Stimulated activated CD4-positive, alpha-beta T cell treated with anti-CD3 and anti-CD28 coated beads, Interleukin-1b, Interleukin-23, amount 100 ng/mL, for 48 hours (primary cell): ENCODE data around the gene SFXN3.
A peak's percentile ranks its signal among the peaks of the same experiment; 100 is the strongest.
"Not testable (repeated sequence)": the region's sequence is repeated elsewhere in the genome, so short reads cannot be mapped to it uniquely, and the experiment has no call there.

Experiments used
- DNase-seq: peaks from one replicate; pipeline ENCODE4 v3.0.0-alpha.2; 2020

Gene SFXN3

DNA sequence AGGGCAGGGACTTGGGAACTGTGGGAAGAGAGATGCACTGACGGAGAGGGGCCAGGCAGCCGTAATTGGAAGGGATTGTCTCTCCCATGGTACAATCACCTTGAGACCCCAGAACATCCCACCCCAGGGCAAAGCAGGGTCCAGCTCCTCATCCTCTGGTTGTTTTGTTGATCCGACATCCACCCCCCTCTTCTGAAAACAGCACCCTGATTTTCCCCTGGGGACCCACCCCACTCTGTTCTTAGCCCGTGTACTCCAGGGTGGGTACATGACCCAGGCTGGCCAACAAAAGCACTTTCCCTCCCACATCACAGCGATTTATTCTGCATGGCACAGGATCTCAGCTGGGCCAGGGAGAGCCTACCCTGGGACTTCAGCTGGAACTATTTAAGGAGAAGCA lies 14.2 kb upstream of the SFXN3 start:
- DNase-seq, result no peak

DNA sequence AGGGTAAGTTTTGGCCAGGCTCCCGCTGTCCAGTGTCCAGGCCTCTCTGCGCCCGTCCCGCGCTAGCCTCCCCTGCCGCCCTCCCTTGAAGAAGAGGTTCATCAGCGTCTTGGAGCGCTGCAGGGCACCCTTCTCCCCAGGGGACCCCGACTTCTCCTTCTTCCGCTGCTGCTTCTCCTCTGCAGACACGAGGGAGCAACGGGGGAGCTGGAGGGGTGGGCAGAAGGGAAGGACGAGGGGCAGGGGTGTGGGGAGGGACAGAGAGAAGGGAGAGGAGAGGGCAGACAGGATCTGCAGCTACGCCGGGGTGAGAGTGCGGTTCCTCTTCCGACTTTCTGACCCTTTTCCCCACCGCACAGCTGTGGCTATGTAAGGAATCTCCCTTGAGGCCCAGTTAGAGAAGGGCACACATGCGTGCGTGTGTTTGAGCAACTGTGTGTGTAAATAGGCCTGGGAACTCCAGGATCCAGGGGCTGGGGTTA lies 12.9 kb upstream of the SFXN3 start:
- DNase-seq, result no peak

DNA sequence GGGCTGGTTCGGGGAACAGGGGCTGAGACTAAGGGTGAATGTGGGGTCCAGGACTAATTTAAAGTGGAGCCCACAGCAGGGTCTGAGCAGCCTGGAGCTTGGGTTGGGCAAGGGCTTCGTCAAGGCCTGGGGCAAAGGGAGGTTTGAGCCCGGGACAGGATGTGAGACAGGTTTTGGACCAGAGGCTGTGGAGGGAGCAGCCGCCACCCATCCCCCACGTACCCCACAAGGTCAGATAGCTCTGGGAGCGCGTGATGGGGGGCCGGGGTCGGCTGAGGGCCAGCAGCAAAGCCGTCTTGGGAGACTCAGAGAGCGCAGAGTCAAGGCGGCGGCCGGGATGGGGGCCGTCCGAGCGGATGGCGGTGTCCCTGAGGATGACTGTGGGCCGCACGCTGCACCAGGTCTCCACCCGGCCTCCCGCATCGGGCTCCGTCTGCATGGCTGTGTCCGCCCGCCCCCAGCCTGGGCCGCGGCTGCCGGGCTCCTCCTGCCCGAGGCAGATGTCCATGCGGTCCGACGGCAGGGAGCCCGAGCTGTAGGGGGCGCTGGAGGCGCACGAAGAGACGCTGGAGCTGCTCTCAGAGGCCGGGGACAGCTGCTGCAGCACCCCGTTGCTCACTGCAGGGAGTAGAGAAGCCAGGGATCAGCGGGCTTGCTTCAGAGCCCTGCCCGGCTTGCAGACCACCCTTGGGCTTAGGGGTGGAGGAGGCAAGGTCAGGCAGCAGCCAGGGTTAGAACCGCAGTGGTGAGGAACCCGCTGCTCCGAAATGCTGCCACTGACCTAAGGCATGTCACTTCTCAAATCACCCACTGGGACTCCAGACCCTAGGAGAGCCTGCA lies 12.2 kb upstream of the SFXN3 start:
- peak; percentile 82 for DNase-seq

DNA sequence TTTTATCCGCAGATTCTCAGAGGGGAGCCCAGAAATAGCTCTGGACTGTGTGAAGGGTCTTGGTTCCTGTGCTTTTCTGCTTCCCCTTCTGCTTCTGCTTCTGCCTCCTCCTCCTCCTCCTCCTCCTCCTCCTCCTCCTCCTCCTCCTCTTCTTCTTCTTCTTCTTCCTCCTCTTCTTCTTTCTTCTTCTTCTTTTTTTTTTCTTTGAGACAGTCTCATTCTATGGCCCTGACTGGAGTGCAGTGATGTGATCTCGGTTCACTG lies 11.7 kb upstream of the SFXN3 start:
- no peak for DNase-seq

DNA sequence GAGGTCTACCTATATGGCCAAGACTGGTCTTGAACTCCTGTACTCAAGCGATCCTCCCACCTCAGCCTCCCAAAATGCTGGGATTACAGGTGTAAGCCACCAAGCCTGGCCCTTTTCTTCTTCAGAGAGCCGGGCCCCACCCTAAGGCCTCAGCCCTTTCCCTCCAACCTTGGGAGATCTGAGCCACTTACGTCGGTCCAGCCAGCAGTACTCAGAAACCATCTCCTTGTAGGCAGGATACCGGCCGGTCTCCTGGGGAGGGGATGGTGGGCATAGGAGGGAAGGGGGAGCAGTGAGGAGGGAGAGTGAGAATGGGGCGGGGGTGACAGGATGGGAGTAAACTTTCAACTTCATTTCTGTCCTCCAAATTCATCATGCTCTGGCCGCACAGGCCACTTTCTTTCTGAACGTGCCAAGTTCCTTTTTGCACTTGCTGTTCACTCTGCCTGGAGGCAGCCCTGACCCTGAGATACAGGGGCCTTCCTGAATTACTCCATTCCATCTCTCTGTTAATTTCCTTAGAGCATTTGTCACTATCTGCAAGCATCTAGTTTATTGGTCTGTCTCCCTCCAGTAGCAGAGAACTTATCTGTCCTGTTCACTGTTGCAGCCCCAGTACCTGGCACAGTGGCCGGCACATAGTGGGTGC lies 10.5 kb upstream of the SFXN3 start:
- DNase-seq, result no peak

DNA sequence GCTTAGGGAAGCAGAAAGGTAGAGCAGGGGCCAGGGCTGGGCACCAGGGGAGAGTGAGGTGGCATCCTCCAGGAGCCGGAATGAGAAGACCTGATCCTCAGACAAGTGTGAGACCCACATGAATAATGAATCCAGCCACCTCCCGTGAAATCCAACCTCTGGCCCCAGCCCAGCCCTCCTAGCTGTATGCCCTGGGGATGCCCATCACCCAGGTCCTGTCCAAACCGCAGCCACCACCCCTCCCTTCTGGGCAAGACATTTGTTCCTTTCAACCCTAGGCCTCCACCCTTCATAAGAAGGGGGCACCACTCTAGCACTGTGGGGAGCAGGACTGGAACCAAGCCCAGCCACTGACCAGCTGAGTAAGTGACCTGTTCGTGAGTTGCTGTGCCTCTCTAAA lies 9.8 kb upstream of the SFXN3 start:
- no peak for DNase-seq

DNA sequence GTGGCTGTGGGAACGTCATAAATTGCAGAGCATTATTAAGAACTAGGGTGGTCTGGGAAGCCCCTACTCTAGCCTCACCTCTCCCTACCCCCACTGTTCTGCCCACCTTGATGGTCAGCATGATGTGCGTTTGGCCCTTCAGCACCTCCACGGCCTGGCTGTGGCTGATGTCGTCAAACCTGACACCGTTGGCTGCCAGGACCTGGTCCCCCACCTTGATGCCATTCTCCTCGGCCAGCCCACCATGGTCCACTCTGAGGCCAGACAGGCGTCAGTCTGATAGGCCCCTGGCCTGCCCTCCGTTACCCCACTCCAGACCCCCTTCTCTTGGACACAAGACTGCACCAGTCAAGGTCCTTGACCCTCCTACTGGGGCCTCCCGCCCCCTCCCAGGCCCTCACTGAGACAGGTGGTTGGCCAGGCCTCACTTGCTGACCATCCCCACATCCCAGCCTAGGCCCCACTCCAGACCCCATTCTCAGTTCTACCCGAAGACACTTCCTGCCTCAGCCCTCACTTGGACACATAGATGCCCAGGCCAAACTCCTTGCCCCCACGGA lies 9.3 kb upstream of the SFXN3 start:
- no peak for DNase-seq

DNA sequence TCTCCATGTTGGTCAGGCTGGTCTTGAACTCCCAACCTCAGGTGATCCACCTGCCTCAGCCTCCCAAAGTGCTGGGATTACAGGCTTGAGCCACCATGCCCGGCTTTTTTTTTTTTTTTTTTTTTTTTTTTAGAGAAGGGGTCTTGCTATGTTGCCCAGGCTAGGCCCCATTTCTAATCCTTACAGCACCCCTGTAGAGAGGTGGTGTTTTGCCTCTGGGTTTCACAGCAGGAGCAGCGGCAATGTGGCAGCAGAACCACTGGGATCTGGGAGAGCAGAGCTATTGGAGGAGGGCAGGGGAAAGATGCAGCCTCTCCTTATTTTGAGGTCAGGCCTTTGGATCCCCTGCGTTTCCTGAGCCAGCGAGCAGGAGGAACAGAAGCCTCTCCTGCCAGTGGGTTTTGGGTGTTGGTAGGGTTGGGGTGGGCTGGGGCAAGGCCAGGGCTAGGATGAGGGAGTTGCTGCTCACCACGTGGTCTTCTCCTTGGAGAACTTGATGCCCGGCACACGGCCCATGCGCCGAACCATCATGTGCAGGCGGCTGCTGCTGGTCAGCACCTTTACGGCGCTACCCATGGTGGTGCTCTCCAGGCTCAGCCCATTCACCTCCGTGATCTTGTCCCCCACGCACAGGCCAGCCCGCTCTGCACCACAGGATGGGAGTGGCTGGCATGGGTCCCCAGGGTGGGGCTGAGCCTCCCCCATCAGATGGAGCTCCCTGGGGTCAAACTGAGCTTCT lies 7.9 kb upstream of the SFXN3 start:
- no peak for DNase-seq

DNA sequence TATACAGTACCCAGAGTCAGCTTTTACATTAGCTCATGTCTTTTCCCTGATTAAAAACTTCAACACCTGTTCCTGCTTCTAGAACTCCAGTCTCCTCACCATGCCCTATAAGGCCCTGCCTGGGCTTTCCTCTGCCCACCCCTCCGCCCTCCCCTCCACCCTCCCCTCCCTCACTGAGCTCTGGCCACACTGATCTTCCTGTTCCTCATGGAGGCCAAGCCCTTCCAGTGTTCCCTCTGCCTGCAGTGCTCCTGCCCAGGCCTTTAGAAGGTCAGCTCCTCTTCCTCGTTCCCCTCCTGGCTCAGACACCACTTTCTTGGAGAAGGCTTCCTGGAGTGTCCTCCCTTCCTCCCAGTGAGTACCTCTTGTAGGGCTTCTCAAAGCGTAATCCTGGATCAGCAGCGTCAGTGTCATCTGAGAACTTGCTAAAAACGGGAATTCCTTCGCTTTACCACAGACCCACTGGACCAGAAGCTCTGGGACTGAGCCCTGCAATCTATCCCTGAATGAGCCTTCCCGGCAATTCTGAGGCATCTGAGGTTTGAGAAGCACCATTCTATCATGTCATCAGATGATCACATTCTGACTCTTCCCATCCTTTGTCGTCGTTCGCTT lies 3.8 kb upstream of the SFXN3 start:
- DNase-seq, result no peak

DNA sequence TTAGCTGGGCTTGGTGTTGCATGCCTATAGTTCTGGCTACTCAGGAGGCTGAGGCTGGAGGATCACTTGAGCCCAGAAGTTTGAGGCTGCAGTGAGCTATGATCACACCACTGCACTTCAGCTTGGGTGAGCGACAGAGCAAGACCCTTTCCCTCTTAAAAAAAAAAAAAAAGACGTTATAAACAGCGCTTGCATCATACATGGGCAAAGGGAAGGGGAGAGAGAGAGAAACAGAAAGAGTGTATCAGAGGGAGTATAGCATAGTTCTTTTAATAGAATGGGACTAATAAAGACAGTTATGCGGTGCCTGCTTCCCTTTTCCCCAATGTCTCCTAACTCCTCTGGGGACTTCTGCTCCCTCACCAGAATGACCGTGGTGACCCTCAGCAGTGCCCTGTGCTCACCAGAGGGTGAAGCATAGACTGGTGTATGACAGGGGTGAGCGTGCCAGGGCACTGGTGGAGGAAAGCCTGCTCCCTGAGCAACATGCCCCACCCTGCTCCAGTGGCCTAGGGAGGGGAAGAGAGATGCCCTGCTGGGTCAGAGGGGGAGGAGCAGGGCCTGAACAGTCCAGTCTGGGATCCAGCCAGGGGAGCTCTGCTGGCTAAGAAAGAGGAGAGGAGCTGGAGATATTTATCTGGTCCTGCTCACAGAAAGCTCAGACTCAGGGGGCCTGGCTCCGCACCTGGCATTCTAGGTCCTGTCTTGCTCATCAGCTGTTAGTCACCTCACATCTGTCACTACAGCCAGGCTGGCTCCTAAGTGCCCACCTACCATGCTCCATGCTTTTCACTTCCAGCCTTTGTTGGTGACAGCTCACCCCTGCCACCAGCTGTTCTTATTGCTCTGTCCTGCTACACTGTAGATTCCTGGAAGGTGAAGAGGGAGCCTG lies 2.3 kb upstream of the SFXN3 start:
- no peak for DNase-seq

DNA sequence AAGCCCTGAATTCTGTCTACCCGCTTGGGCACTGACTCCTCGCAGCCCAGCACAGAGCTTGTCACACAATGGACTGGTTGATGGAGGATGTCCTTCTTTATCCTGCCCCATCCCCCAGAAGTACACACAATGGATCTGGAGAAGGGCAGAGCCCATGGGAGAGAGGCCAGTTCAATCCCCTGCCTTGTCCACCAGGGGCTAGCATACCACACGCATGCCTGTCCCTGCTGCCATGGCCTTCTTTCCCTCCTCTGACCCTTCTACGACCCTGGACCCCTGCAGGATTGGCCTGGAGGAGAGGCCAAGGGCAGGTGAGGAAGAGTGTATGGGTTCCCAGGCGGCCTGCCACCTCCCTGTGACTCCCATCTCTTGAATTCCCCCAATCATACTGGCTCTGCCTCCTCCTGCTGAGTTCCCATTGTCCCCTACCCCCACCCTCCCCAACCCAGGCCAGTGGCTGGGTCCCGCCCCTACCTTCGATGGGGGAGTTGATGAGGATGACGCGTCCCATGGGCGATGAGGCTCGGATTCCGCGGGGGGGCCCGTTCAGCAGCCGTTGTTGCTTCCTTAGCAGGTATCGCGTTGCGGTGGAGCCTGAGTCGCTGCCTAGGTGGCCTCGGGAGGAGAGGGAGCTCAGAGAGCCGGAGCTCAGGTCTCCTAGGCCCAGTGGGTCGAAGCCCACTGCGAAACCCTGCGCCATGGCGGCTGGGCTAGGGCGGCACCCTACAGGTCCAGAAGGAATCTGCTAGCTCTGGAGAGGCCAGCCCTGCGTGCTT lies 1.3 kb upstream of the SFXN3 start:
- no peak for DNase-seq

DNA sequence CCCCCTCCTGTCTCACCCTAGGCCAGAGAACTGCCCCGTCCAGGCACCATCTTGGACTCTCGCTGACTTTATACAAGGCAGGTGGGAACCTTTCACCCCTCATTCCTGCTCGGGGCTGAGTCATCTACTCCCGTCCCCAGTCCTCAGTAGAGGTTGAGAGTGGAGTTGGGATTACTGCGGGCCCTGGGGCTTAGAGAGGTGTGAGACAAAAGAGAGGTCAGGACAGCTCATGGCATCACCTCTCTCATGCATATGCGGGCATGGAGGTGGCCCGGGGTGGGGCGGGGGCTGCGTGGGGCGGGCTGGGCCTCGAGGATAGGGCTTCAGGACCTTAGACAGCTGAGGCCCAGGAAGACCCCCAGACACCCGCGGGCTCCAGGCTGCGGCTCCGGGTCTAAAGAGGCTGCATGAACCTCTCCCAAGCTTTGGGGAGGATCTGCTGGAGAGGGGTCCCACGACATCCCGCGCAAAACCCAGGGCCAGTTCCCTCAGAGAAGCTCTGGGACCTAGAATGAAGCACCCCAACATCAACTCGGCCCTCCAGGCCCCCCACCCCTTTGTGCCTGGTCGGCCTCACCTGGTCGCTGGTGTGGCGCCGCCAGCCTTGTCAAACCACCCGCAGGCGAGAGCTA lies 422 bp upstream of the SFXN3 start:
- DNase-seq, result no peak

DNA sequence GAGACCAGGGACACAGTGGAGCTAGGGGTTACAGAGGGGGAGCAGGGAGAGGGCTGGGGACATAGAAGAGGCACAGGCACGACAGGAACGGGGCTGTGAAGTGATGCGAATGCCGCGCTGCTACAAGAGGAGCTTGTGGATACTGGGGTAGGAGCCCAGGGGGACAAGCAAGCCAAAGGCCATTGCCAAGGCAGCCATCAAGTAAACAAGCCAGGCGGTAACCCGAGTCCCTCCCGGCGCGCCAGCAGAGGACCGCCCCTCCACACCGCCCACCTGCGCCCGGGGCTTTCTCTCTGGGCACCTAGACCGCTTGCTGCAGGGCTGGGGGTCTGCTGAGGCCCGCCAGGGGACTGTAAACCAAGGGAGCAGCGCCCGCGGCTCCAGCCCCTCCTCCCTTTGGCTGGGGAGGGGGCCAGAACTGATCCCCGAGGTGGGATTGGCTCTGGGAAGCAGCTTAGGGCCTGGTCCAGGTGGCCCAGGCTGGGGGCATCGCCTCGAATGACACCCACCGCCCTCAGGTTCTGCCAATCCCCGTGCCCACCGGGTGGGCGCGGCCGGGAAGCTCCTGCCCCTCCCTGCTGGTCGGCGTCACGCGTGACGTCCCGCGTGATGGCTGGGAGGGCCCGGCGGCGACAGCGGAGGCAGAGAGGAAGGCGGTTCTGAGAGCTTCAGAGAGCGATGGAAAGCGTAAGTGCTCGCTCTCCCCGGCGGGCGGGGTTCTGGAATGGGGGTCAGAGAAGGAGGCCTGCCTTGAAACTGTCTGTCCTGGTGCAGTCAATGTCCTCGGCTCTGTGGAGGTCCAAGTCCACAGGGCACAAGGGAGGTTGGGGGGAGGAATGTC lies 982 bp downstream of the SFXN3 start:
- peak; percentile 70 for DNase-seq

DNA sequence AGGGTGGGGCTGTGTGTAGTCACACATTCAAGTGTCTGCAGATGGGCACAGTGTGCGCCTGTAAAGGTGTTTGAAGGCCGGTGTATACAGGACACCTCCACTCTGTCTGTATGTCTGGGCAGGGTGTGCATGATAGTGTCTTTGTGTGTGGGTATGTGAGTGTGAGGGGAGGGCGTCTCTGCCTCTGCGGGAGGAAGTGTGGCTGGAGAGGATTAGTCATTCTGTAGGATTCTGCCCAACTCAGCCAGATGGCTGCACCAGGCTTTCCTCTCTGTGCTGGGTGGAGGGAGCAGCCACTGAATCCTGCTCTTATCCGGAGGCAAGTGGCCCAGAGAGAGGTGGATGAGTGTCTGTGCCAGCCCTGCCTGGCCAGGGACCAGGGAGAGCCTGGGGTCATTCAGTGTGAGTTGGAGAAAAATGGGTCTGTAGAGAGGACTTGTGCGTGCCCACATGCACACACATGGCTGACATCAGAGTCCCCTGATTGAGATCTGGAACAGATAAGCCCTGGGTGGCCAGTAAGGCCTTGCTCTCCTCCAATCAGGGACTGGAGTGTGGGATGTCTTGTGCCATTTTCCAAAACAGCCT lies 1.7 kb downstream of the SFXN3 start:
- DNase-seq, result peak; percentile 60

DNA sequence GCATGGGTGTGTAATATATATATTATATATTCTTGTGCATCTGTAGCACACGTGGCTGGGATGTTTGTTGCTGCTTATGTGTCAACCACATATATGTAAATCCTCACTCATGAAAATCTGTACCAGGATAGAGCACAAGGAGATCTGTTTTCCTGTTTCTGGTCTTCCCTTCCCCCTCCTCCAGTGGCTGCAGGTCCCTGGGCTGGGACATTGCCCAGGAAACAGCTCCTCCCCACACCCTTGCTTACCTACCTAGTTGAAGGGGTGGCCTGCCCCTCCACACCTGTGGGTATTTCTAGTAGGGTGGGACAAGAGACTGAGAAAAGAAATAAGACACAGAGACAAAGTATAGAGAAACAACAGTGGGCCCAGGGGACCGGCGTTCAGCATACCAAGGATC lies 2.2 kb downstream of the SFXN3 start:
- DNase-seq, result no peak

DNA sequence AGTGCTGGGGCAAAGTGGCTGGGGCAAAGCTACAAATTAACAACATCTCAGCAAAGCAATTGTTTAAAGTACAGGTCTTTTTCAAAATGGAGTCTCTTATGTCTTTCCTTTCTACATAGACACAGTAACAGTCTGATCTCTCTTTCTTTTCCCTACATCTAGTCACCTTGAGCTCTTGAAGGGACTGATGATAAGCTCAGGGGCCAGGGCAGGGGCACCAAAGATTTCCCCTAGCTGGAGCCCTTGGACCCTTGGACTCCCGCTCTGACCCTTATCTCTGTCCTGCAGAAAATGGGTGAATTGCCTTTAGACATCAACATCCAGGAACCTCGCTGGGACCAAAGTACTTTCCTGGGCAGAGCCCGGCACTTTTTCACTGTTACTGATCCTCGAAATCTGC lies 3.4 kb downstream of the SFXN3 start:
- DNase-seq, result not testable (repeated sequence)

DNA sequence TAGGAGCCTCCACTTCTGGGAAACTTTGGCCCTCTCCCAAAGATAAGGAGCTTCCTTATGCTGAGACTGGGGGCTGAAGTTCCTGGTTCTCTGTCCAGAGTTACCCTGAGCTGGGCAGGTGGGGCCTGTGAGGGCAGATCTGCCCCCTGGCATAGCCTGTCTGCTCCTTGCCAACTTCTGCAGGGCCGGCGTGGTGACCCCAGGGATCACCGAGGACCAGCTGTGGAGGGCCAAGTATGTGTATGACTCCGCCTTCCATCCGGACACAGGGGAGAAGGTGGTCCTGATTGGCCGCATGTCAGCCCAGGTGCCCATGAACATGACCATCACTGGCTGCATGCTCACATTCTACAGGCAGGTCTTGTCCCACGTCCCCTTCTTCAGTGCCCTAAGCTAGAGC lies 4.3 kb downstream of the SFXN3 start:
- no peak for DNase-seq

DNA sequence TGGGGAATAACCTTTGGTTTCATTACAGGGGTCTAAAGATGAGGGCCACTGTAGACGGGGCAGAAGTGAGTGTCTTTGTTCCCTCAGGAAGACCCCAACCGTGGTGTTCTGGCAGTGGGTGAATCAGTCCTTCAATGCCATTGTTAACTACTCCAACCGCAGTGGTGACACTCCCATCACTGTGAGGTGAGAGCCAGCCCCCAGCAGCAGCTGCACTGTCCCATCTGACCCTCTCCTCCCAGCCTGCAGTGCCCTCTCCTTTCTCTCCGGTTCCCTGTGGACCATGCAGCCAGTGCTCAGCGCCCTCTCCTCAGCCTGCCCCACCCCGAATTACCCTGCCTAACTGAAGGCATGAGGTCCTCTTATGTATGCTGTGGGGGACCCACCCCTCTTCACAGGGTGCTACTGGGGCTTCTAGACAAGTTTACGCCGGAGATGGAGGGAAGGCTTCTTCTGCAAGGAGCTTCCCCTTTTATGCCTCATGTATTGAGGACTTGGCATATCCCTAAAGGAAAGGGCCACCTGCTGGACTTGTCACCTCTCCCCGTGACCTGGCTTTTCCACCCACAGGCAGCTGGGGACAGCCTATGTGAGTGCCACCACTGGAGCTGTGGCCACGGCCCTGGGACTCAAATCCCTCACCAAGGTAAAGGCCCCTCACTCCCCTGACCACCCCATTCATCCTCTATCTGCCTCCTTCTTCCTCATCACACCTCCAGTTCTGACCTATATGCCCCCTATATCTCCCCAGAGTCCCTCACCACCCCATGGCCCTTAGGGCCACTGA lies 5.1 kb downstream of the SFXN3 start:
- no peak for DNase-seq

DNA sequence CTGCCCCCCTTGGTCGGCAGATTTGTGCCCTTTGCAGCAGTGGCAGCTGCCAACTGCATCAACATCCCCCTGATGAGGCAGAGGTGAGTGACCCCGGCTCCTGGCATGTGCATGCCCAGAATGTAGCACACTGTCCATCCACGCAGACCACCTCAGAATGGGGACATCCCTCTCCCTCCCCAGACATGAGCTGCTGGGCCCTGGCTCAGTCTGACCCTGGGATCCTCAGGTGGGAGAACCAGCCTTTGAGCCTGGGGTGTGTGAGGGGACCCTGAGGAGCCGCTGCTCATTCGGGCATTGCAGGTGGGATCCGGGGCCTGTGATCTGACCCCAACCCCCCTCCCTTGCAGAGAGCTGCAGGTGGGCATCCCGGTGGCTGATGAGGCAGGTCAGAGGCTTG lies 5.7 kb downstream of the SFXN3 start:
- no peak for DNase-seq
